ENCODE results near the gene PLET1. TPM values are rescaled to one million over a fixed set of nuclear protein-coding genes. Genes with fewer than 3 reads are reported as not detected.

Gene PLET1
- total RNA-seq, 1 experiment from 2014 or later: not detected

DNA sequence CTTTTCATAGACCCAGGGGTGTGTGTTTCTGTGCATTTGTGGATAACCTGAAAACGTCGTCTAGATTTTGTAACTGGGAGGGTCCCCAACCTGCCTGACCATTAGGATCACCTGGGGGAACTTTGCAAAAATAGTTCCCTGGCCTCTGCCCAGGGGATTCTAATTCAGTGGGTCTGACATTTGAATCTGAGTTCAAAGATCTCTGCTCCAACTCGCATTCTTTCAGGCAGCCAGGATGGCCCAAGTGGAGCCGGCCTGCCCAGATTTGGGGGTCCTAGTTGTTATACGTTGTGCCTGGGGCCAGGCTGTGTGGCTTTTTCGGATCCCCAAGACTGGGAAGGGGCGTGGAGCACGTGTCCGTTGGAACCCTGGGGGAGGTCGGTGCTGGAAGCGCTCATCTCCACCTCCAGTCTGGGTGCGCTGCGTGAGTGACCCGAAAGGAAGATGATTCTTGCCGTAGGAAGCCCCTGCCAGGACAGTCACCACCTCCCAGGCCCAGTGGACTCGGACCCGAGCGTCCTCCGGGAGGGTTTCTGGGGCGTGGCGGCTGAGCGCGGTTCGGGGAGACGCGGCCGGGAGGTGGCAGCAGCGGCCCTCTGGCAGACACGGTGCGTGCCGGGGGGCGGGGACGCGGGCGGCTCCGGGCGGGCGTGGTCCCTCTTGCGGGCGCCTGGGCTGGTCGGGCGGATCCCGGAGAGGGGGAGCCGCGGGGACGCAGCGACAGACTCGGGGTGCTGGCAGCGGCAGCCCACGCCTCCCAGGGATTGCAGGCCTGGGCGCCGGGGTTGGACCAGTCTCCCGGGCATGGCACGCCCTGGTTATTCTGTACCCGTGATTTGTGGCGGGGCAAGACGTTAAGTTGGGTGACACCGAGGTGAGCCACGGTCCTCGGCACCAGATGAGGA, 29.2 kb upstream of the PLET1 start:
- peak; percentile 90 for TF ChIP-seq CTCF (conservative IDR thresholded peaks at IDR 0.05)
- Histone ChIP-seq H2BK12ac (ENCODE audit: insufficient read length, low read depth, low read length) (no peak overlapping the region), H2AK5ac (ENCODE audit: insufficient read length, low read length) (no peak overlapping the region), H3K4me1 (ENCODE audit: insufficient read depth, low read length) (0 out of 2 replicates have a peak, but pooled peaks cover 2% of the 10 kb centered on the region), H2BK20ac (ENCODE audit: low read depth, low read length, poor library complexity, severe bottlenecking) (no peak overlapping the region), H4K20me1 (ENCODE audit: control insufficient read depth, insufficient read depth, insufficient read length) (no peaks in the 10 kb centered on the region), H3K79me2 (ENCODE audit: insufficient read depth, low read length) (no peaks in the 10 kb centered on the region), H4K91ac (ENCODE audit: insufficient read length, low read depth, low read length) (no peak overlapping the region), H2BK120ac (ENCODE audit: low read depth, low read length, poor library complexity, severe bottlenecking) (no peak overlapping the region), H2BK5ac (ENCODE audit: insufficient read length, low read length) (no peak overlapping the region), H3K23ac (ENCODE audit: insufficient read length, low read depth, low read length) (no peak overlapping the region), H3T11ph (ENCODE audit: low read length) (no peak overlapping the region), H3K79me1 (ENCODE audit: insufficient read depth, low read depth, low read length, poor library complexity, severe bottlenecking) (no peaks in the 10 kb centered on the region), H3K4ac (ENCODE audit: low read depth, low read length) (no peak overlapping the region), H3K9me3 (ENCODE audit: control insufficient read depth, low read depth, low read length) (no peaks in the 10 kb centered on the region), H3K18ac (ENCODE audit: insufficient read length, low read depth, low read length) (no peak overlapping the region), H2BK15ac (ENCODE audit: low read depth, low read length) (no peak overlapping the region), H4K5ac (ENCODE audit: insufficient read length, low read depth, low read length) (no peak overlapping the region), H3K27me3 (ENCODE audit: insufficient read depth, low read length) (no peaks in the 10 kb centered on the region; the same call in 1 of the 2 replicates), H3K27ac (ENCODE audit: insufficient read length, low read depth, low read length) (no peak overlapping the region), H3K4me2 (ENCODE audit: insufficient read depth, insufficient read length, low read length) (peak overlapping the region; percentile 76), H3K56ac (ENCODE audit: insufficient read length, low read depth, low read length) (no peak overlapping the region), H3K14ac (ENCODE audit: insufficient read depth, low read length) (peak overlapping the region; percentile 63; the same call in 1 of the 2 replicates), H3K9ac (ENCODE audit: extremely low read depth, insufficient read length, low read length) (no peak overlapping the region), H4K8ac (replicated peaks; ENCODE audit: insufficient read length, low read depth, low read length) (no peak overlapping the region), H3K23me2 (ENCODE audit: insufficient read length, low read depth, low read length, poor library complexity, severe bottlenecking) (peaks cover 3% of the 10 kb centered on the region), H2AFZ (ENCODE audit: low read length) (no peak overlapping the region)
- Mint-ChIP-seq H3K27me3 (ENCODE audit: low read depth) (peaks cover 31% of the 10 kb centered on the region), H3K27ac (no peak overlapping the region), H3K4me1 (peaks cover 13 to 19% of the 10 kb centered on the region in 2 experiments), H3K4me3 (peak overlapping the region; percentile 66 to 78), H3K36me3 (ENCODE audit: insufficient read depth in 1 of 3, low read depth in 3 of 3) (no peaks in the 10 kb centered on the region), H3K9me3 (no peaks in the 10 kb centered on the region)
- peak; percentile 85 for DNase-seq
- WGBS (ENCODE audit: extremely low coverage, insufficient read length, low lambda C conversion rate): no CpG with 5 or more reads among the region's 60 CpGs
